Panc1 (cell line): ENCODE results near the gene CCDC57. TPM values are rescaled to one million over a fixed set of nuclear protein-coding genes. Genes with fewer than 3 reads are reported as not detected.

ENCODE experiments used
- ATAC-seq: fragments of 200-7000 bp; cut with Tn5 transposase; 2 replicates; pipeline ENCODE4 v1.9.1; 2020; ENCODE audit warnings: mild to moderate bottlenecking, moderate library complexity
- BruUV-seq: library from RNA; stranded (reverse); fragments of 400-500 nt; replicated peaks from 2 replicates; lab custom pipeline; 2021; lab: Mats Ljungman, UMichigan
- CTCF ChIA-PET: fragments of 300-600 bp; sonication (Branson Sonifier 250); formaldehyde crosslinking; loops from one replicate; lab custom pipeline; 2022; ENCODE audit warnings: antibody characterized with exemption; lab: Charles Lee
- POLR2A ChIA-PET: fragments of 300-600 bp; sonication (Branson Sonifier 250); formaldehyde crosslinking; loops from one replicate; lab custom pipeline; 2022; ENCODE audit warnings: antibody characterized with exemption; lab: Charles Lee
- DNase-seq: peaks from one replicate; pipeline ENCODE4 v3.0.0-alpha.2; 2010; ENCODE audit warnings: low read depth, low spot score
- H3K27ac ChIP-seq: 2 replicates; pipeline ENCODE4 v1.5.1; 2011; ENCODE audit warnings: mild to moderate bottlenecking, low read length, inconsistent platforms
- H3K27me3 ChIP-seq: fragments of 200-500 bp; sonication (Bioruptor generic); 2 replicates; pipeline ENCODE4 v1.6.0; 2014; ENCODE audit warnings: low read length, inconsistent platforms; ENCODE audit not compliant: control insufficient read depth, insufficient read depth
- H3K36me3 ChIP-seq: fragments of 200-500 bp; sonication (Bioruptor generic); 2 replicates; pipeline ENCODE4 v1.5.1; 2014; ENCODE audit warnings: inconsistent platforms, mild to moderate bottlenecking, low read length, moderate library complexity; ENCODE audit not compliant: control insufficient read depth, insufficient read depth
- H3K4me1 ChIP-seq: 2 replicates; pipeline ENCODE4 v1.5.1; 2011; ENCODE audit warnings: inconsistent platforms, mild to moderate bottlenecking, low read length, moderate library complexity; ENCODE audit not compliant: control insufficient read depth, insufficient read depth
- H3K4me3 ChIP-seq, 2 experiments: 2 replicates each; pipeline ENCODE4 v1.5.1; 2011 to 2012; ENCODE audit warnings: low read depth in 2 of 2, low read length in 2 of 2, mild to moderate bottlenecking in 2 of 2, inconsistent platforms in 1 of 2, moderate library complexity in 1 of 2
- H3K9me3 ChIP-seq: fragments of 200-500 bp; sonication (Bioruptor generic); 2 replicates; pipeline ENCODE4 v1.5.1; 2014; ENCODE audit warnings: low read depth, mild to moderate bottlenecking, inconsistent platforms, low read length, moderate library complexity; ENCODE audit not compliant: control insufficient read depth, insufficient read depth
- CTCF ChIP-seq: fragments of 450-650 bp; IDR thresholded peaks from 2 replicates; pipeline ENCODE4 v1.5.1; 2017; ENCODE audit warnings: mild to moderate bottlenecking
- POLR2AphosphoS5 ChIP-seq: IDR thresholded peaks from 2 replicates; pipeline ENCODE4 v1.6.1; 2012; ENCODE audit warnings: mild to moderate bottlenecking, low read depth, low read length, moderate library complexity
- REST ChIP-seq, 2 experiments: IDR thresholded peaks; 2 replicates each; pipeline ENCODE4 v1.6.1; 2011 to 2012; ENCODE audit warnings: low read depth in 2 of 2, control low read depth in 1 of 2, low read length in 1 of 2, mild to moderate bottlenecking in 1 of 2, moderate library complexity in 1 of 2; ENCODE audit not compliant: insufficient read depth in 1 of 2
- SIN3A ChIP-seq: IDR thresholded peaks from 2 replicates; pipeline ENCODE4 v1.6.1; 2012; ENCODE audit warnings: low read depth, mild to moderate bottlenecking, low read length, moderate library complexity, borderline replicate concordance; ENCODE audit not compliant: insufficient read depth
- TCF7L2 ChIP-seq: IDR thresholded peaks from 2 replicates; pipeline ENCODE4 v1.6.1; 2011; ENCODE audit warnings: mild to moderate bottlenecking, low read depth, low read length, inconsistent platforms
- in situ Hi-C: cut with HindIII; loops from 2 replicates; pipeline ENCODE4 v1.10.0; 2016; ENCODE audit warnings: low sequenced_read_pairs, low pct_unique_long_range_greater_than_20kb
- intact Hi-C: fragments of 100-400 bp; cut with micrococcal nuclease; formaldehyde crosslinking; loops from one replicate; pipeline ENCODE4 v1.10.0; 2022; ENCODE audit not compliant: unreplicated experiment
- total RNA-seq: library from RNA; stranded (reverse); gene quantifications from one replicate; pipeline ENCODE4 v1.2.1, GENCODE V29; 2021; ENCODE audit not compliant: unreplicated experiment

CCDC57 gene
- total RNA-seq, 1 experiment from 2014 or later, result 63.6 TPM

- Histone ChIP-seq H3K27me3 (no peaks in the 10 kb centered on the region), H3K27ac (no peak overlapping the region), H3K36me3 (peaks cover 51% of the 10 kb centered on the region), H3K4me1 (peaks cover 10% of the 10 kb centered on the region), H3K4me3 (no peak overlapping the region), H3K9me3 (no peaks in the 10 kb centered on the region)
- CTCF ChIA-PET, result no interaction called here
- POLR2A ChIA-PET, result no interaction called here
- TF ChIP-seq REST (IDR thresholded peaks at IDR 0.05; ENCODE audit: insufficient read depth in 1 of 2, low read depth in 2 of 2, low read length in 1 of 2) (no peak), POLR2AphosphoS5 (no peak), TCF7L2 (no peak), SIN3A (no peak), CTCF (no peak)
- DNase-seq, result no peak
- BruUV-seq, result no TSS peak
- no peak for ATAC-seq
- in situ Hi-C loops (no loop called here), intact Hi-C loops (no loop called here)
Measured at GRCh38 chr17:82090549-82091263, 121.9 kb downstream of the CCDC57 start.

GRCh38 chr17:82089723-82090548 lies 122.7 kb downstream of the CCDC57 start:
- peaks cover 49% of the 10 kb centered on the region for H3K36me3 ChIP-seq
- H3K27ac ChIP-seq, result no peak overlapping the region
- BruUV-seq, result no TSS peak
- TF ChIP-seq REST (IDR thresholded peaks at IDR 0.05; ENCODE audit: insufficient read depth in 1 of 2, low read depth in 2 of 2, low read length in 1 of 2) (no peak), CTCF (no peak), POLR2AphosphoS5 (no peak), SIN3A (no peak), TCF7L2 (no peak)
- no peaks in the 10 kb centered on the region for H3K9me3 ChIP-seq
- H3K27me3 ChIP-seq, result no peaks in the 10 kb centered on the region
- ChIA-PET POLR2A (no interaction called here), CTCF (no interaction called here)
- no peak overlapping the region for H3K4me3 ChIP-seq
- peak; percentile 33 for ATAC-seq
- in situ Hi-C loops (no loop called here), intact Hi-C loops (no loop called here)
- H3K4me1 ChIP-seq, result peaks cover 2% of the 10 kb centered on the region; the same call in 1 of the 2 replicates
- DNase-seq, result no peak
